GM18508 (cell line): ENCODE measurements around the gene TNRC6C.

Source experiments
- ATAC-seq: cut with Tn5 transposase; IDR thresholded peaks from one replicate; pipeline ENCODE4 v1.9.1; 2021; ENCODE audit warnings: moderate number of reproducible peaks; ENCODE audit not compliant: insufficient read depth, unreplicated experiment

TNRC6C gene

GRCh38 chr17:77957857-77958715 is at the start of gene TNRC6C:
Gene TNRC6C (plus strand): TSS chr17:77958703. CDS start chr17:78004207, 45,504 bp downstream.
- no peak for ATAC-seq

- no peak for ATAC-seq
Measured at GRCh38 chr17:77909236-77909635, 49.3 kb upstream of the TNRC6C start.

GRCh38 chr17:77909816-77910215 is 48.7 kb upstream of the TNRC6C start:
- no peak for ATAC-seq

- ATAC-seq = no peak
Measured at GRCh38 chr17:77914385-77915254, 43.9 kb upstream of the TNRC6C start.

- no peak for ATAC-seq
Measured at GRCh38 chr17:77915594-77916021, 42.9 kb upstream of the TNRC6C start.

- ATAC-seq = no peak
Measured at GRCh38 chr17:77916264-77916663, 42.2 kb upstream of the TNRC6C start.

- ATAC-seq = no peak
Measured at GRCh38 chr17:77916703-77917481, 41.6 kb upstream of the TNRC6C start.

GRCh38 chr17:77919276-77919675 is 39.2 kb upstream of the TNRC6C start:
- ATAC-seq = no peak

GRCh38 chr17:77923135-77923534 is 35.4 kb upstream of the TNRC6C start:
- ATAC-seq = no peak

- ATAC-seq = no peak
Measured at GRCh38 chr17:77923776-77924513, 34.6 kb upstream of the TNRC6C start.

GRCh38 chr17:77924757-77925336 is 33.7 kb upstream of the TNRC6C start:
- ATAC-seq = no peak

GRCh38 chr17:77925831-77926543 is 32.5 kb upstream of the TNRC6C start:
- ATAC-seq = no peak

- no peak for ATAC-seq
Measured at GRCh38 chr17:77926981-77927380, 31.5 kb upstream of the TNRC6C start.

- no peak for ATAC-seq
Measured at GRCh38 chr17:77927777-77928518, 30.6 kb upstream of the TNRC6C start.

GRCh38 chr17:77928519-77929179 is 29.9 kb upstream of the TNRC6C start:
- no peak for ATAC-seq

- no peak for ATAC-seq
Measured at GRCh38 chr17:77929180-77929564, 29.3 kb upstream of the TNRC6C start.

GRCh38 chr17:77929871-77930436 is 28.5 kb upstream of the TNRC6C start:
- ATAC-seq = no peak
